WTC11 (cell line): ENCODE measurements around the gene OS9.
A peak's percentile ranks its signal among the peaks of the same experiment; 100 is the strongest.

ENCODE experiments used
- ATF6 ChIP-seq: sonication (generic); formaldehyde crosslinking; IDR thresholded peaks from 2 replicates; pipeline ENCODE4 v1.8.1; 2023; ENCODE audit warnings: mild to moderate bottlenecking, missing genetic modification reagents
- CREM ChIP-seq: sonication (generic); formaldehyde crosslinking; IDR thresholded peaks from 2 replicates; pipeline ENCODE4 v1.8.1; 2022; ENCODE audit warnings: mild to moderate bottlenecking, missing genetic modification reagents, moderate library complexity
- CTCF ChIP-seq: fragments of 200-600 bp; IDR thresholded peaks from 2 replicates; pipeline ENCODE4 v1.8.0; 2022; ENCODE audit warnings: antibody characterized with exemption
- ELF4 ChIP-seq: sonication (generic); formaldehyde crosslinking; IDR thresholded peaks from 2 replicates; pipeline ENCODE4 v1.8.1; 2022; ENCODE audit warnings: low read depth, mild to moderate bottlenecking, moderate library complexity, missing genetic modification reagents
- FOXK1 ChIP-seq: sonication (generic); formaldehyde crosslinking; IDR thresholded peaks from 2 replicates; pipeline ENCODE4 v1.8.0; 2022; ENCODE audit warnings: mild to moderate bottlenecking, moderate library complexity, missing genetic modification reagents
- HMGXB4 ChIP-seq: sonication (generic); formaldehyde crosslinking; IDR thresholded peaks from 2 replicates; pipeline ENCODE4 v1.8.1; 2023; ENCODE audit warnings: mild to moderate bottlenecking, moderate library complexity, missing genetic modification reagents
- JUN ChIP-seq: sonication (generic); formaldehyde crosslinking; IDR thresholded peaks from 2 replicates; pipeline ENCODE4 v1.8.0; 2023; ENCODE audit warnings: mild to moderate bottlenecking, missing genetic modification reagents
- NFYB ChIP-seq: sonication (generic); formaldehyde crosslinking; conservative IDR thresholded peaks from 2 replicates; pipeline ENCODE4 v1.8.0; 2022; ENCODE audit warnings: low read depth, missing genetic modification reagents
- TEAD4 ChIP-seq: sonication (generic); formaldehyde crosslinking; IDR thresholded peaks from 2 replicates; pipeline ENCODE4 v1.8.0; 2022; ENCODE audit warnings: mild to moderate bottlenecking, missing genetic modification reagents
- USF1 ChIP-seq: sonication (generic); formaldehyde crosslinking; IDR thresholded peaks from 2 replicates; pipeline ENCODE4 v1.8.0; 2022; ENCODE audit warnings: mild to moderate bottlenecking, missing genetic modification reagents
- ZNF263 ChIP-seq: sonication (generic); formaldehyde crosslinking; IDR thresholded peaks from 2 replicates; pipeline ENCODE4 v1.8.1; 2022; ENCODE audit warnings: low read depth, mild to moderate bottlenecking, moderate library complexity, missing genetic modification reagents
- ZNF317 ChIP-seq: sonication (generic); formaldehyde crosslinking; IDR thresholded peaks from 2 replicates; pipeline ENCODE4 v1.8.1; 2023; ENCODE audit warnings: low read depth, mild to moderate bottlenecking, moderate library complexity, missing genetic modification reagents, borderline replicate concordance
- ZNF423 ChIP-seq: fragments of 250-450 bp; sonication (Bioruptor Pico); IDR thresholded peaks from 2 replicates; pipeline ENCODE4 v2.1.2; 2022; ENCODE audit warnings: mild to moderate bottlenecking, moderate library complexity

- no peak for TF ChIP-seq CTCF
- no peak for TF ChIP-seq ZNF263
- TF ChIP-seq TEAD4 (CRISPR knock-in tag): no peak
- TF ChIP-seq ZNF423 (CRISPR knock-in tag): peak; percentile 35; the same call in 1 of the 2 replicates
- TF ChIP-seq ZNF317: no peak
- TF ChIP-seq USF1 (CRISPR knock-in tag): no peak
- no peak for TF ChIP-seq FOXK1 (CRISPR knock-in tag)
- no peak for TF ChIP-seq NFYB (CRISPR knock-in tag)
- no peak for TF ChIP-seq HMGXB4 (CRISPR knock-in tag)
- no peak for TF ChIP-seq ATF6 (CRISPR knock-in tag)
- TF ChIP-seq ELF4: no peak
- TF ChIP-seq CREM: no peak
- no peak for TF ChIP-seq JUN (CRISPR knock-in tag)
Measured at GRCh38 chr12:57725851-57726150, 31.9 kb downstream of the OS9 start.
